Fibroblast of skin of left biceps (primary cell): Measurements from ENCODE around the gene DAGLB.

ENCODE experiments used
- DNase-seq, 2 experiments: peaks; one replicate each; pipeline ENCODE4 v3.0.0-alpha.2; 2013; ENCODE audit warnings: low read depth in 2 of 2

Gene DAGLB

DNA sequence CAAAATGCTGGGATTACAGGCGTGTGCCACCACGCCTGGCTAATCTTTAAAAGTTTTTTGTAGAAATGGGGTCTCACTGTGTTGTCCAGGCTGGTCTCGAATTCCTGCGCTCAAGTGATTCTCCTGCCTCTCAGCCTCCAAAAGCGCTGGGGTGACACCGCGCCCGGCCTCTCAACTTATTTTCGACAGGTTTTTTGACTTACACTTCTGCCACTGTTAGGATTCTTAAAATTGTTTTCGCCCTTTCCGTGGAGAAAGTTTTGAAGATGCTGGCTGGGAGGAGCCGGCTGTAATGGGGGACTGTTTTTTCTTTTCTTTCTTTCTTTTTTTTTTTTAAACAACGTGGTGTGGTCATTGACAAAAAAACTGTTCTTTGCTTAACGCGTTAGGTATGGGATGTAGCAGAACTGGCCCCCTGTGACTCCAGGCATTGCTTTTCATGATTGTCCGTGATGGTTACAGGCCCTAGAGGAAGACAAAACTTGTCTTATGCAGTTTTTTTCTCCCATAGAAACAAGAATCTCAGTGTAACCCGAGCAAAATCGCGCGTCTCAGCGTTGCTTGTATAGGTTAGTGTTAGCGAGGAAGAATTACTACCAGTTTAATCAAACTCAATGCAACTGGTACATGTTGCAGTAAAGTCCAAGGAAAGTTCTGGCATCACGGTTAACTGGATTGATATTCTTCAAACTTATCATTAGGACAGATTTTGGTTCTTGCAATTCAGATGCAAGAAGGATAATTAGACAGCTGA is 72.2 kb downstream of the DAGLB start:
- DNase-seq = no peak

- DNase-seq = no peak
These were observed 80.0 kb downstream of the DAGLB start for GRCh38 chr7:6367701-6368211.

- no peak for DNase-seq
These were observed 82.3 kb downstream of the DAGLB start for GRCh38 chr7:6365451-6365850.

- no peak for DNase-seq
These were observed 86.9 kb downstream of the DAGLB start for GRCh38 chr7:6360841-6361240.

GRCh38 chr7:6359734-6360133 is 88.0 kb downstream of the DAGLB start:
- no peak for DNase-seq
